Measurements from ENCODE around the gene DUSP21.

- TF ChIP-seq POLR2A (IDR thresholded peaks at IDR 0.05; ENCODE audit: low read length) (peak; percentile 47), GATA1 (IDR thresholded peaks at IDR 0.05; ENCODE audit: low read depth, low read length) (no peak)
These were observed 30.8 kb downstream of the DUSP21 start for GRCh38 chrX:44874420-44875184.

Data from erythroblast (primary cell).